Amniotic stem cell (primary cell): ENCODE measurements around the gene LPCAT1.
"Not testable (repeated sequence)": the region's sequence is repeated elsewhere in the genome, so short reads cannot be mapped to it uniquely, and the experiment has no call there.

Source experiments
- DNase-seq: peaks from one replicate; lab custom pipeline; 2025; lab: John Stamatoyannopoulos, UW

The LPCAT1 gene

GRCh38 chr5:1424716-1425115 is 99.0 kb downstream of the LPCAT1 start:
- DNase-seq: no peak

- DNase-seq: no peak
Observed at GRCh38 chr5:1423901-1424603, 99.7 kb downstream of the LPCAT1 start.

GRCh38 chr5:1422522-1422921 is 101.2 kb downstream of the LPCAT1 start:
- DNase-seq: not testable (repeated sequence)

- DNase-seq: no peak
Observed at GRCh38 chr5:1421521-1422341, 102.0 kb downstream of the LPCAT1 start.

GRCh38 chr5:1420211-1421195 is 103.3 kb downstream of the LPCAT1 start:
- DNase-seq: no peak

- DNase-seq: no peak
Observed at GRCh38 chr5:1419476-1420210, 104.1 kb downstream of the LPCAT1 start.

GRCh38 chr5:1418921-1419280 is 104.9 kb downstream of the LPCAT1 start:
- DNase-seq: no peak

GRCh38 chr5:1418238-1418920 is 105.4 kb downstream of the LPCAT1 start:
- no peak for DNase-seq

- no peak for DNase-seq
Observed at GRCh38 chr5:1417586-1418225, 106.1 kb downstream of the LPCAT1 start.

- no peak for DNase-seq
Observed at GRCh38 chr5:1416856-1417469, 106.8 kb downstream of the LPCAT1 start.

GRCh38 chr5:1415626-1416360 is 108.0 kb downstream of the LPCAT1 start:
- no peak for DNase-seq

- DNase-seq: no peak
Observed at GRCh38 chr5:1415059-1415425, 108.7 kb downstream of the LPCAT1 start.

GRCh38 chr5:1414311-1415058 is 109.3 kb downstream of the LPCAT1 start:
- DNase-seq: peak; percentile 47

- no peak for DNase-seq
Observed at GRCh38 chr5:1413611-1414241, 110.0 kb downstream of the LPCAT1 start.

- no peak for DNase-seq
Observed at GRCh38 chr5:1413211-1413610, 110.5 kb downstream of the LPCAT1 start.

- DNase-seq: no peak
Observed at GRCh38 chr5:1412621-1413020, 111.1 kb downstream of the LPCAT1 start.

GRCh38 chr5:1412163-1412562 is 111.6 kb downstream of the LPCAT1 start:
- no peak for DNase-seq
